Activated B cell treated with CpG ODN at 0.5 μM for 24 hours (primary cell): ENCODE data around the gene FSTL4. TPM values are rescaled to one million over a fixed set of nuclear protein-coding genes. Genes with fewer than 3 reads are reported as not detected.

Experiments
- ATAC-seq: fragments of 200-7000 bp; cut with Tn5 transposase; one replicate; pipeline ENCODE4 v1.10.0; 2021; ENCODE audit warnings: low read depth, mild to moderate bottlenecking, moderate library complexity
- CTCF ChIA-PET: fragments of 350-600 bp; sonication (Branson Sonifier 250); formaldehyde crosslinking; loops from one replicate; lab custom pipeline; 2021; ENCODE audit warnings: antibody characterized with exemption; lab: Charles Lee
- POLR2A ChIA-PET: fragments of 350-600 bp; sonication (Branson Sonifier 250); formaldehyde crosslinking; loops from one replicate; lab custom pipeline; 2021; ENCODE audit warnings: antibody characterized with exemption; lab: Charles Lee
- DNase-seq: peaks from one replicate; pipeline ENCODE4 v3.0.0; 2022
- H3K27ac Mint-ChIP-seq: one replicate; pipeline ENCODE4 v1.8.0; 2020; ENCODE audit warnings: mixed read lengths
- H3K27me3 Mint-ChIP-seq: one replicate; pipeline ENCODE4 v1.8.0; 2021; ENCODE audit warnings: mixed read lengths
- H3K36me3 Mint-ChIP-seq: one replicate; pipeline ENCODE4 v1.8.0; 2021; ENCODE audit warnings: low read depth, mixed read lengths
- H3K4me1 Mint-ChIP-seq: one replicate; pipeline ENCODE4 v1.8.0; 2021; ENCODE audit warnings: mixed read lengths
- H3K4me3 Mint-ChIP-seq: one replicate; pipeline ENCODE4 v1.8.0; 2020; ENCODE audit warnings: mild to moderate bottlenecking, mixed read lengths
- H3K9me3 Mint-ChIP-seq: one replicate; pipeline ENCODE4 v1.8.0; 2020; ENCODE audit warnings: mixed read lengths
- intact Hi-C: fragments of 100-400 bp; cut with micrococcal nuclease; formaldehyde crosslinking; loops from one replicate; pipeline ENCODE4 v1.15.1; 2024
- total RNA-seq: library from RNA; stranded (reverse); gene quantifications from 2 replicates; pipeline ENCODE4 v1.2.3, GENCODE V29; 2022
- TF ChIP-seq, protein P1 (sequence below): fragments of 200-600 bp; IDR thresholded peaks from one replicate; pipeline ENCODE4 v1.8.0; 2022; ENCODE audit warnings: antibody characterized with exemption, mild to moderate bottlenecking

Gene FSTL4
- total RNA-seq, 1 donor from 2014 or later = 1.7 TPM

DNA sequence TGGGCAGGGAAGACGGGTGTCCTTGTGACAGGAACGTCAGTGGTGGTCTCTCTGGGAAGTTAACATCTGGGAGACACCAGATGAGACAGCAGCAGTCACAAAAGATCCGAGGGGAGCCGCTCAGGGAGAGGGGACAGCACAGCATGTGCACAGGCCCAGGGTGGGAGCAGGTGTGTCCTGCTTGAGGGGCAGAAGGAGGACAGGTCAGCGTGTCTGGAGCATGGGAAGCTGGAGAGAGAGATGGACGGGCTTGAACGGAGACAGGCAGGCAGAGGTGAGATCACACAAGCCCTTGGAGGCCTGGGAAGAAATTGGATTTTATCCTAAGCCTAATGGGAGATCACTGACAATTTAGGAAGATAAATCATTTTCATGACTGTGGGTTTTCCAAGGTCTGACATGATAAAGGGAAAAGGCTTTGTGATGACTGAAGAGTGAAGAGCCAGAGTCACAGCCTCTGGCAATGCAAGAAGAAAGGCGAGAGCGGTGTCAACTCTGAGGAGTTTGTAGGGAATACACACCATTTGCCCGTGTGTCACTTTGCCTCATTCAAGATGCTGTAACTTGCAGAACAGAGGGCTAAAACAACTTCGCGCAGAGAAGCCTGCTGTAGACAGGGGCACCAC, 88.3 kb downstream of the FSTL4 start:
- Mint-ChIP-seq H3K9me3 (no peaks in the 10 kb centered on the region), H3K4me1 (no peaks in the 10 kb centered on the region), H3K4me3 (no peak overlapping the region), H3K27ac (no peak overlapping the region), H3K36me3 (no peaks in the 10 kb centered on the region), H3K27me3 (peaks cover 20% of the 10 kb centered on the region)
- TF ChIP-seq, protein P1, sequence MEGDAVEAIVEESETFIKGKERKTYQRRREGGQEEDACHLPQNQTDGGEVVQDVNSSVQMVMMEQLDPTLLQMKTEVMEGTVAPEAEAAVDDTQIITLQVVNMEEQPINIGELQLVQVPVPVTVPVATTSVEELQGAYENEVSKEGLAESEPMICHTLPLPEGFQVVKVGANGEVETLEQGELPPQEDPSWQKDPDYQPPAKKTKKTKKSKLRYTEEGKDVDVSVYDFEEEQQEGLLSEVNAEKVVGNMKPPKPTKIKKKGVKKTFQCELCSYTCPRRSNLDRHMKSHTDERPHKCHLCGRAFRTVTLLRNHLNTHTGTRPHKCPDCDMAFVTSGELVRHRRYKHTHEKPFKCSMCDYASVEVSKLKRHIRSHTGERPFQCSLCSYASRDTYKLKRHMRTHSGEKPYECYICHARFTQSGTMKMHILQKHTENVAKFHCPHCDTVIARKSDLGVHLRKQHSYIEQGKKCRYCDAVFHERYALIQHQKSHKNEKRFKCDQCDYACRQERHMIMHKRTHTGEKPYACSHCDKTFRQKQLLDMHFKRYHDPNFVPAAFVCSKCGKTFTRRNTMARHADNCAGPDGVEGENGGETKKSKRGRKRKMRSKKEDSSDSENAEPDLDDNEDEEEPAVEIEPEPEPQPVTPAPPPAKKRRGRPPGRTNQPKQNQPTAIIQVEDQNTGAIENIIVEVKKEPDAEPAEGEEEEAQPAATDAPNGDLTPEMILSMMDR = no peak
- ChIA-PET CTCF (no interaction called here), POLR2A (interaction anchor here (0.6 kb wide), 1 partner anchor 864 kb away, joined by 3 read pairs; no protein-coding TSS in a partner anchor)
- DNase-seq = no peak
- intact Hi-C loops = no loop called here
- ATAC-seq = no peak

DNA sequence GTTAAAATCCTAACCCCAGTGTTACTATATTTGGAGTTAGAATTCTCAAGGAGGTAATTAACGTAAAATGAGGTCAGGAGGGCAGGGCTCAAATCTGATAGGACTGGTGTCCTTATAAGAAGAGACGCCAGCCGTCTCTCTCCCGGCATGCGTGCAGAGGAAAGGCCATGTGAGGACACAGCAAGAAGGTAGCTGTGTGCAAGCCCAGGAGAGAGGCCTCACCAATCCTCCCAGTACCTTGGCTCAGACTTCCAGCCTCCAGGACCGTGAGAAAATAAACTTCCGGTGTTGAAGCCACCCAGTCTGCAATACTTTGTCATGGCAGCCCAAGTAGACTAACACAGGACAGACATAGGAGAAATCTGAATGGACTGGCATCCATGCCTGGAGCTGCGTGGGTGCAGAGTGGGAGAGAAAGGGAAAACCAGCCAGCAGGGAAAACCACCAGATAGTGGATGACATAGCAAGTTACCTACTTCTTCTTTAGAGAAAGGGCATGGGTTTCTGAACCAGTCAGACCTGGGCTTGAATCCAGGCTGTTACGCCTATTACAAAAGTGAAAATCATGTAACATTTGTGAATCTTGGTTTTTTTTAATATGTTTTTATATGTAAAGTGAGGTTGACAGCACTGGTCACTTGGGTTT, 89.2 kb downstream of the FSTL4 start:
- no peak overlapping the region for H3K4me3 Mint-ChIP-seq
- no peak overlapping the region for H3K27ac Mint-ChIP-seq
- no peaks in the 10 kb centered on the region for H3K9me3 Mint-ChIP-seq
- no peaks in the 10 kb centered on the region for H3K4me1 Mint-ChIP-seq
- H3K36me3 Mint-ChIP-seq = no peaks in the 10 kb centered on the region
- ATAC-seq = no peak
- ChIA-PET POLR2A (interaction anchor here (0.6 kb wide), 1 partner anchor 863 kb away, joined by 3 read pairs; no protein-coding TSS in a partner anchor), CTCF (no interaction called here)
- DNase-seq = no peak
- TF ChIP-seq, protein P1 = no peak
- peaks cover 20% of the 10 kb centered on the region for H3K27me3 Mint-ChIP-seq
- intact Hi-C loops = no loop called here

DNA sequence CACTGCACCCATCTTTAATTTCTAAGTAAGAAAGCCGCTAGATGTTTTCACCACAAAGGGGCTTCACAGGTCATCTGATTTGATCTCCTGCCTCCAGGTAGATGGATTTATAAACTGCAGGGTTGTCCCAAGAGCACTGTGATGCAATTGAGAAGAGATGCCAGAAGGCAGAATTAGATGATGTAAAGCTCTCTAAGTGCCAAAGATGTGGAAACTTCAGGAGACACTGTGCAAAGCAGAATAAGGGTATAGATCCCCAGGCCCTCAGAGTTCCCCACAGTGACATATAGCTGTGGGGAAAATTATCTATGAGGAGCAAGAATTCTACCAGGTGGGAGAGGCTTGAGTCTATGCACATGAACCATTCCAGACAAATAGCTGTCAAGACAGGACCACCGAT, 90.5 kb downstream of the FSTL4 start:
- TF ChIP-seq, protein P1 = no peak
- Mint-ChIP-seq H3K27me3 (peaks cover 25% of the 10 kb centered on the region), H3K4me1 (no peaks in the 10 kb centered on the region), H3K36me3 (no peaks in the 10 kb centered on the region), H3K9me3 (no peaks in the 10 kb centered on the region), H3K4me3 (no peak overlapping the region), H3K27ac (no peak overlapping the region)
- DNase-seq (no peak), ATAC-seq (no peak)
- ChIA-PET POLR2A (no interaction called here), CTCF (no interaction called here)
- intact Hi-C loops = no loop called here

DNA sequence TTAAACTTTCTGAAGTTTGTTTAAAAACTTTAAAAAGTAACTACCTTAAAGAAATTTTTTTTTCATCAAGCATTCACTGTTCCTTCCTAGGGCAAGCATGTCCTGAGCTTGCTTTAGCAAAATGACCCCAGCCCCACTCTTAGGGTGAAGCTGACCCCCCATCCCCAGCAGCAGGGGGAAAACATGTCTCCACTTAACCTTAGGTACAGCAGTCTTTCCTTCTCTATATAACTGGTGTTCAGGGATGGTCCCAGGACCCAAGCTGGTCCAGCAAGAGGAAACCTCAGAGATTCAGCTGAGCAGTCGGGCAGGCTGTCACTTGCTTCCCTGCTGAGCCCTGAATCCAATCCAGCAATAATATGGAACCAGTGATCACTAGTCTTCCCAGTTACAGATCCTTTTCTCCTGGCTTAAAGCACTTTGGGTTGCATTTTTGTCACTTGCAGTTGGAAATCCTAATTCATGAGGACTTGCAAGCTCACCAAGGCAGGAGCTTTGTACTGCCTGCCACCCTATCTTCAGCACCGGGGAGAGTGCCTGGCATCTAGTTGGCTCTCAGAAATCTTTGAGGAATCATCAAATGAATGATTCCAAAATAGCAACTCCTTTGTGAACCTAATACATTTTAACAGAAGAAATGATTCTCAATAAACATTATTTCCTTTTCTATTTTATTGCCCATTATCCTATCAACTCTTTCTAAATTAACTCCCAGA, 91.2 kb downstream of the FSTL4 start:
- Mint-ChIP-seq H3K36me3 (no peaks in the 10 kb centered on the region), H3K27ac (no peak overlapping the region), H3K27me3 (peaks cover 27% of the 10 kb centered on the region), H3K4me3 (no peak overlapping the region), H3K4me1 (no peaks in the 10 kb centered on the region), H3K9me3 (no peaks in the 10 kb centered on the region)
- TF ChIP-seq, protein P1 = no peak
- ATAC-seq (no peak), DNase-seq (no peak)
- ChIA-PET POLR2A (no interaction called here), CTCF (no interaction called here)
- intact Hi-C loops = no loop called here

DNA sequence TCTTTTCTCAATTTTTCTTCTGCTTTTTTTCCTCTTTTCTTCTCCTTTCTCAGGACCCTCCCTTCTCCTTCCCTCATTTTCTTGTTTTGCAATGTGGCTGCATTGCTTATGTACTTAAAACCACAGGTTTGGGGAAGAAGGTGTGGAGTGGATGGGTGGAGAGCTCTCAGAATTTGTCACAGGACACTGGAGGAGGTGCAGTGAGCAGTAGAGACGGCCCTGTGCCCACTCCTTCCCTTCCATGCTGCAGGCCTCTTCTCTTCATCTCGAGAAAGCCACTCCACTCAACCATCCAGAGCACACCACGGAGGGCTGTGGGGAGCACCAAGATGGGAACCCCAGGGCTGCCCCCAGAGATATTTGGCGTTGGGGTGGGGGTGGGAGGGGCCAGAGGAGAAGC, 92.3 kb downstream of the FSTL4 start:
- DNase-seq (no peak), ATAC-seq (no peak)
- no peak overlapping the region for H3K4me3 Mint-ChIP-seq
- no peaks in the 10 kb centered on the region for H3K36me3 Mint-ChIP-seq
- TF ChIP-seq, protein P1 = no peak
- CTCF ChIA-PET = no interaction called here
- H3K27ac Mint-ChIP-seq = no peak overlapping the region
- no peaks in the 10 kb centered on the region for H3K9me3 Mint-ChIP-seq
- no peaks in the 10 kb centered on the region for H3K4me1 Mint-ChIP-seq
- peaks cover 24% of the 10 kb centered on the region for H3K27me3 Mint-ChIP-seq
- POLR2A ChIA-PET = no interaction called here
- intact Hi-C loops = no loop called here
